Cerebellar nuclear complex (tissue), 1 donor: Measurements from ENCODE around the gene POR.
"Not testable (repeated sequence)": the region's sequence is repeated elsewhere in the genome, so short reads cannot be mapped to it uniquely, and the experiment has no call there.

Source experiments
- DNase-seq, 2 experiments: peaks; one replicate each; lab custom pipeline; 2025; lab: John Stamatoyannopoulos, UW

POR gene

DNA sequence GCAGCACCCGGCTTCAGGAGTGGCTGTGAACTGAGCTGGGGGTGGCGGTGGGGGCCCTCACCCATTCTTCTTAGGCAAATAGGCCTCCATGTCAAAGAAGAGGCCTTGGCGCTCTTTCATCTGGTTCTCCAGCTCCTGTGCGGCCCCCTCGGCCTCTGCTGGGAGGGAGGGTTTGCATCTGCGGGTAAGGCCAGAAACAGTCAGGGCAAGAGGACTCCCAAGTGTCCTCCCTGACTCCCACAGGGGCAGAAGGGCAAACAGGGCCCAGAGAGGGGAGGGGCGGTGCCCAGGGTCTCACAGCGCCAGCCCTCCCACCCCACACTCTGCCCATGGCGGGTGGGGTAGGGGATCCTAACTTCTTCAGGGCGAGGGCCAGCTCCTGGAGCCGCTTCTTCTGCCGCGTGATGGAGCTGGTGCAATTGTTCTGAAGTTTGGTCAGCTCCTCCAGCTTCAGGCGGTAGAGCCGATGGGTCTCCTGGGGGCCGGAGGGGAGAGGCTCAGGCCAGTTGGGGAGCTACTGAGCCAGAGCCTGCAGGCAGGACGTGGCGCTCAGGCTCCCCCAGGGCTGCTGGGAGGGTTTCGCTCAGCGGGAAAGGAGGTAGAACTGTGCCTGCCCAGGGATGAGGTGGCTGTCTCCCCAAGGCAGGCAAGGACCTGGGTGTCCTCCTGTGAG lies 77.3 kb downstream of the POR start:
- no peak for DNase-seq

DNA sequence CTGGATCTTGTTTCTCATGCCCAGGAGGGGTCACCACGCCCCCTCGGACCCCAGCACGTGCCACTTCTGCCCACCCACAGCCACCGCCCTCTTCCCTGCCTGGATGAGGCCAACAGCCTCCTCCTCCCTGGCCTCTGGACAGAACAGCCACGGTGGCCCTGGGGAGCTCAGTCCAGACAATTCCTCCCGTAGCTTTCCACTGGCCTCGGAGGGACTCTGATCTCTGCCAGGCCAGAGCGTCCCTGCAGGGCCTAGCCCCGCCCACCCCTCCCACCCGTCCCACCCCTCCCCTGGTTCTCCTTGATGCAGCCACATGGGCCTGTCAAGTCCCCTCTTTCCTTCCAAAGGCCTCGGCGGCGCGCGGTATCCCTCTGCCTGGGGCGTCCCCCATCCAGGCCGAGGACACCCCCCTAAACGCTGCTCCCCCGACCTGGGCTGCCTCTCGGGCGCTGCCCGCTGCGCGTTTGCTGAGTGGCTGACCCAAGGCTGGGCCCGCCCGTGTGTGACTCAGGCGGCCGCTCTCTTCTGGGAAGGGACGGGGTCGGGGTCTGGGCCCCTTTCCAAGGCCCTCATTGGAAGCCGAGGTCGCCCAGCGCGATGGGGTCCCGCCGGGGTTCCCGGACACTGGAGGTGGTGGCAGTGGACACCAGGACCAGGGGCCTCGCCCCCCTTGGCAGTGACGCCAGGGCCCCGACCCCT lies 78.9 kb downstream of the POR start:
- DNase-seq: no peak

DNA sequence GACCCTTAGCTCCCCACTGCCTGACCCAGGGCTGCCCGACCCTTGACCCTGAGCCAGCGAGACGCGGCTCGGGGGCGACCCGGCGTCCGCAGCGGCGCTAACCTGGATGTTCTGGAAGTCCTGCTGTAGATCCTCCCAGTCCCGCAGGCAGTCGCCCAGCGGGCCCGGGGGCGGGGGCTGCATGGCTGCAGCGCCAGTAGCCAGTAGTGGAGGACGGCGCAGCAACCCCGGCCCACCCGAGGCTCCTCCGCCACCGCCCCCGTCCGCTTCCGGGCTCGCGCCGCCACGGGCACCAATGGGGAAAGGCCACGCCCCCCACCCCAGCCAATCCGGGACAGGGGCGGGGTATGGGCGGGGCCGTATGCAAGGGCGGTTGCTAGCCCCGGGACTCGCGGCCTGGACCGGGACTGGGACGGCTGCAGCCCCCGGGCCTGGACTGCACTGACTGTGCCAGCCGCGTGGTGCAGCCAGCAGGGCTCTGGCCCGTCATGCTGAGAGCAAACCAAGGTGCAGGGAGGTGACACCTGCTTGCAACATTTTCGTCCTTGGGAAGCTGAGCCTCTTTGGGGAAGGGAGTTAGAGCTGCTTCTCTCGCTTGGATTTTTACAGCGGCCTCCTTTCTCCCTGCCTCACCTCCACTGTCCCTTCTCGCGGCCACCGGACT lies 79.6 kb downstream of the POR start, which contains the start of gene TMEM120A:
TSS of gene TMEM120A (minus strand) at position 208 of the 664 bp plus-strand sequence. CDS start at position 183, 25 bp downstream.
- peak in 1 of 2 experiments; percentile 76 for DNase-seq

DNA sequence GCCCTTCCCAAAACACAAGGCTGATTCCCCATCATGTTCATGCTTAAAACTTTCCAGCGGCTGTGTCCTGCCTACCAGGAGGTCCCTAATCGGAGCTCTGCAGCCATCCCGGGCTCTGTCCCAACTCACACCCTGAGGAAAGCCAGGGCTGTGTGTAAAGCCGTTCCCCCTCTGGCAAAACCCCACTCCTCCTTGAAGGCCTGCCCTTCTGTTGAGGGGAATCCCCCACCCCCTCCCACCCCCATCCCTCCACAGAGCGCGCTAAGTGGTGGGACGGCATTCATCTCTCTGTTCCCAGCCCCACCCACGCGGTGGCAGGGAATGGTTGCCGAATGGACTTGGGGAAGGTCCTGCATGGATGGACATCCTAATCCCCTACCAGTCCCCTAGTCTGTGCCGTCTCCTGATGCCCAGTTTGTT lies 80.1 kb downstream of the POR start:
- DNase-seq: no peak

DNA sequence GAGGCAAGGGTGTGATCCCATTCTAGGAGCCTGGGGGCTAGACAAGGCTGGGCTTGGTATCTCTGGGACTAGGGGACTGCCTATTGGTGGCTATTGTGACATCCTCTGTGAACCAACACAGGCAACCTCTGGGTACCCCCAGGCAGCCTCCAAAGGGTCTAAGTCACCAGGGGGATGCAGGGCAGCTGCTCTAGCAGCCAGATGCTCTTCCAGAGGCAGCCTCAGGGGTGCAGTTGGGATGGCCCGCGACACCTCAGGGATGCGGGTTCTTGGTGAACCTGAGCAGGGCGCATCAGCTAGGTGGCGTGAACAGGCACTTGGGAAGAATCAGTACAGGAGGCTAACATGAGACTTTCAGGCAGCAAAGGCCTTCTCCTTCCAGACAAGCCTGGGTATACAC lies 81.0 kb downstream of the POR start:
- DNase-seq: no peak

DNA sequence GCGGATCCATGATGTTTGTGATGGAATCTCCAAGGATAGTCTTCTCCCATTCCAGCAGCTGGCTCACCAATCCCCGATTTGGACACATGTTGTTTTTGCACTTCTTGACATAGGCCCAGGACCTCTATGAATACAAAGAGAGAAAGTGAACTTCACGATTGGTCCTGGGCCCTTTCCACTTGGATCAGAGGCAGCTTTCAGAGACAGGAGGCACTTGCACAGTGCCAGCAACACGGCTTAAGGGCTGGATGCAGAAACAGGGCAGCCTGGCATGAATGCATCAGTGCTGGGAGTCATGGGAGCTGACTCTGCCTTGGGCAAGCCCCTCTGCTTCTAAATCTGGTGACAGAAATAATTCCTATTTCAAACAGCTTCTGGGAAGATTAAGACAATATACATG lies 81.5 kb downstream of the POR start:
- DNase-seq: no peak

DNA sequence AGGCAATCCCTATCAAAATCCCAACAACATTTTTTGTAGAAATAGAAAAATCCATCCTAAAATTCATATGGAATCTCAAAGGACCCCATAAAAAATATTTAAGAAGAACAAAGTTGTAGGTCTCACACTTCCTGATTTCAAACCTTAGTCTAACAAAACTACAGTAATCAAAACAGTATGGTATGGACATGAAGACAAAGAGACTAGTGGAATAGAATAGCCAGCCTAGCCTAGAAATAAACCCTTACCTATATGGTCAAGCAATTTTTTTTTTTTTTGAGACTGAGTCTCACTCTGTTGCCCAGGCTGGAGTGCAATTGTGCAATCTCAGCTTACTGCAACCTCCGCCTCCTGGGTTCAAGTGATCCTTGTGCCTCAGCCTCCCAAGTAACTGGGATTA lies 83.1 kb downstream of the POR start:
- DNase-seq: no peak

DNA sequence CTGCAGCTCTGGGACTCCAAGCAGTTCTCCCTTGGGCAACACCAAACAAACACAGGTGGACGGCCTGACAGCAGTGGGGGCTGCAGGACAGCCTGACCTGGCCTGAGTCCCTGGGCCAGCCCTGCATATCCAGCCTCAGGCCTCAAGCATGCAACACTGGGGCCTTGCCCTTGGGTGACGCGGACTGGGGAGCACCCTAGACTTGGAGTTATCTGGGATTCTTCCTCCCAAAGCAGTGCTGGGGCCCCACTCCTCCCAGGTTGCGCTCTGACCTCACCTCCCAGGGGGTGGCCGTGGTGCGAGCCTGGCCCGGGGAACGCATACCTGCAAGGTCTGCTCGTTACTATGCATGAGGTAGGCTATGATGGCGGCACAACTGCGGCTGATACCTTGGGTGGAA lies 85.6 kb downstream of the POR start:
- no peak for DNase-seq

DNA sequence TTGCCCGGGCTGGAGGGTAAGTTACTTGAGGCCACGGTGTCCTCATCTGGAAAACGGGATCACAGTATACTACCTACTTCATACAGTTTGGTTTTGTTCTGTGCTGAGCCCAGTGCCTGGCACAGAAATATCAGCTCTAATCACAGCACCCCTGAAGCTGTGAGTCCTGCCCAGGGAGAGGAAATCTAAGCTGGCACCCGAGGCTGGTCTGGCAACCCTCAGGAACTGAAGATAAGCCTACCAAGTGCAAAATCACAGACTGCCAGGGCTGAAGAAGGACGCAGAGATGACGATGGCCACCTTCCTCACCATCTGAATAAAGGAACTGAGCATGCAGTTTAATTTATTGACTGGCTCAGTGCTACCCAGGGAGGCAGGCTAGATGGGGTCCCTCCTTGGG lies 87.2 kb downstream of the POR start:
- no peak for DNase-seq

DNA sequence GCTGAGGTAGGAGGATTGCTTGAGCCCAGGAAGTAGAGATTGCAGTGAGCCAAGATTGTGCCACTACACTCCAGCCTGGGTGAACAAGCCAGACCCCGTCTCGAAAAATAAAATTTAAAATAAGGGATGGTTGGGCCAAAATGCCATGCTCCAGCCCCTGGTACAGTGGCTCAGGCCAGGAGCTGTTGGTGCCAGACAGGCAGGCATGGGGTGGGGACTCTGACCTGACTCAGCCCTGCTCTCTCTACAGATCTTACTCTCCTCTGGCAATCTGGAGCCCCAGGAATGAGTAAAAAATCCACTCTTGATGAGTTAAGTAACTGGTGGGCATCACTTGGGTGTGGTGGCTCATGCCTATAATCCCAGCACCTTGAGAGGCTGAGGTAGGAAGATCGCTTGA lies 87.9 kb downstream of the POR start:
- DNase-seq: no peak

DNA sequence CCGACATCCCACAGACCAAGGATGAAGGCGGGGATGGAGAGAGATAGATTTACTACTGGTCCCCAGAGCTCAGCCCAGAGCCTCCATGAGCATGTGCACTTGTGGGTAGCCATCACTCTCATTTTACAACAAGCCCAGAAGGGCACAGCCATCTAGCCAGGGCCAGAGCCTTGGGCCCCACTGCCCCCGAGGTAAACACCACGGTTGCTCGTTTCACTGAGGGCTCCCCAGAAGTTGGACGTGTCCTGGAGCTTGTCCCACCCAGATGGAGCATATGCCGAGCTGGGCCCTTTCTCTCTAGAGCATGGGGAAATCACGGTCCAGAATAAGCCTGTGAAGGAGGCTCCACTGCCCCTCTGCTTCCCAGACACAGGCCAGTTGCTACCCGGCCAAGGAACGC lies 88.4 kb downstream of the POR start:
- no peak for DNase-seq

DNA sequence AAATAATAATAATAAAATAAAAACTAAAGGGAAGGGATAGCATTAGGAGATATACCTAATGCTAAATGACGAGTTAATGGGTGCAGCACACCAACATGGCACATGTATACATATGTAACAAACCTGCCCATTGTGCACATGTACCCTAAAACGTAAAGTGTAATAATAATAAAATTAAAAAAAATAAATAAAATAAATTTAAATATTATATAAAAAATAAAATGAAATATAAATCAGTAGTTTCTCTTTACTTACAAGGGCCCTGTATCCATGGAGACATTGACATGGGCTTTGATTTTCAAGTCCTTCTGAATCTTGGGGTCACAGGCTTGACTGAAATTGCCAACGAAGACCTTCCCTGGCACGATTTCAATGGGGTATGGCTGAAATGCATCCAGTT lies 90.0 kb downstream of the POR start:
- not testable (repeated sequence) for DNase-seq

DNA sequence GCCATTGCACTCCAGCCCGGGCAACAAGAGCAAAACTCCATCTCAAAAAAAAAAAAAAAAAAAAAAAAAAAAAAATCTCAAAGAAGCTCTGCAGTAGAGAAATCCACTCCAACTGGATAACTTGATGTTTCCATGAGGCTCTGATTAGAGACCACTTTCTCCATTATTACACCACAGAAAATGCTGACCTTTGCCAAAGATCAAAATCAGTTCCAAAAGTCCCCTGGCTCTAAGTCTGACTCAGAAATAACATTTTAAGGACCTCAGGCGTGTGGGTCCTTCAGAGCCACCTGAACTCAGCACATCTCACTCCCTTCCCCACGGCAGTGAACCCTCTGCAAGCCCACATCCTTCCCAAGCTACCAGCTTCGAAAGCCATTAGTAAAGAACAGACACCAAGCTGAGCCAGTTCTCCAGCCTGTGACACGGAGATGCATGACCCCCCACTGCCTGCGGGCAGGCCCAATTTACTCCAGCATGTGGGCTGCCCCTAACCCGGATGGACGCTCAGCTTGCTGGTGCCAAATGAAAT lies 93.3 kb downstream of the POR start:
- DNase-seq: no peak

DNA sequence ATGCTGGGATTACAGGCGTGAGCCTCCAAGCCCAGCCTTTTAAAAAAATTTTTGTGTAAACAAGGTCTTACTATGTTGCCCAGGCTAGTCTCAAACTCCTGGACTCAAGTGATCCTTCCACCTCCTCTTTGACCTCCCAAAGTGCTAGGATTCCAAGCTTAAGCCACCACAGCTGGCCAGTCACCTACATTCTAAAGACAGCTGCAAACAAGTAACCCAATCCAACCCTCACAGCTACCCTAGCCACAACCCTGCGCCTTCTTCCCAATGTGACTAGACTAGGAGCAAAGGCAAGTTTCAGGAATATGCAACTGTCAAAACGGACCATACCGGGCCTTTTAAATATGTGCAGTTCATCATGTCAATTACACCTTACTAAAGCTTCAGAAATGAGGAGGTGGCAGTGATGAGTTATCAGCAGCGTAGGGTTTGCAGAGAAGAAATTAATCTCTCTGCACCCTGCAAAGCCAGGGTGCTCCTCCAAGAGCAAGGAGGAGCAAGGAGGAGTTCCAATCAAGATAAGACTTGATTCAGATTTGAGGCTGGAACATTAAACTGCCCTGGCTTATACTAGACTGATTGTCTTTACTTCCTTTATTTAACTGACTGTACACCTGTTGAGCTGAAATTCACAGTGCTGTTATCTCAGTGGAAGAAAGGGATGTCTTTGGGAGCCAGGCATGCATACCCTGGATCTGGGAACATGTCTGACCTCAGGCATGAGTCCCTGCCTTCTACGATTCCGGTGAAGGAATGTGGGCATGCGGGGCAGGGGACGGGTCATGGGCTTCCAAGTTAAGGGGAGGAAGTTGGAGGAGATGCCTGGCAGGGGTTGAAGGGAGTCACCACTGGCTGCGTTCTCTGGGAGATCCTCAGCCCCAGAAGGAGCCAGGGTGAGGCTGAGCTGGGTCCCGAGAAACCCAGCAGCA lies 95.0 kb downstream of the POR start:
- DNase-seq: no peak

DNA sequence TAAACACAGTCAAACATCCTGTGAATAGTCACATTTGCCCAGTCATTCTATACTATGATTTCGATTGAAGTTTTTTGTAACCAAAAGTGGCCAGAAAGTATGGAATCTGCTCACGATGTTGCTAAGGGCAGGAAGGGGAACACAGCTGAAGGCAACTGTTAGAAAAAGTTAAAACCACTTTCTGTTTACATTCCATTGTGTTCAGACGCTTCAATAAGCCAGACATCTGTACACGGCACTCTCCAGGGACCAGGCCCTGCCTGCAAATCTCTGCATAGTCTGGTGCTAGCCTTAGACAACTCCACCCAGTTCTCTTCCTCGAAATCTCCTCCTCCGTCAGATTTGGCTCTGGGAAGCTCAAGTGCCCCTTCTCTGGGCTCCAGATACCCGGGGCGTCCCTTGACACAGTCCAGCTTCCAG lies 96.5 kb downstream of the POR start:
- DNase-seq: no peak

DNA sequence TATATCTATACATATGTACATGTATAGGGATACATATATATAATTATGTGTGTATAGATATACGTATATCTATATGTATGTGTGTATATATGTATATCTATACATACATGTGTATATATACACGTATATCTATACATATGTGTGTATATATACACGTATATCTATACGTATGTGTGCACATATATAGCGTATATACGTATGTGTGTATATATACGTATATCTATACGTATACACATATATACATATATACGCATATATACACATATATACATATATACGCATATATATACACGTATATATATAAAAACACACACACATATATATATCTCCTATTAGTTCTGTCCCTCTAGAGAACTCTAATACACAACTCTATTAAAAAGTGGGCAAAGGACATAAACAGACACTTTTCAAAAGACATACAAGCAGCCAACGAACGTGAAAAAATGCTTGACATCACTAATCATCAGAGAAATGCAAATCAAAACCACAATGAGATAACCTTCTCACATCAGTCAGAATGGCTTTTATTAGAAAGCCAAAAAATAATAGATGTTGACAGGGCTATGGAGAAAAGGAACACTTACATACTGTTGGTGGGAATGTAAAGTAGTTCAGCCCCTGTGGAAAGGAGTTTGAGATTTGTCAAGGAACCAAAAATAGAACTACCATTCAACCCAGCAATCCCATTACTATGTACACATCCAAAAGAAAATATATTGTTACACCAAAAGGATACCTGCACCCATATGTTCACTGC lies 101.4 kb downstream of the POR start:
- no peak for DNase-seq

DNA sequence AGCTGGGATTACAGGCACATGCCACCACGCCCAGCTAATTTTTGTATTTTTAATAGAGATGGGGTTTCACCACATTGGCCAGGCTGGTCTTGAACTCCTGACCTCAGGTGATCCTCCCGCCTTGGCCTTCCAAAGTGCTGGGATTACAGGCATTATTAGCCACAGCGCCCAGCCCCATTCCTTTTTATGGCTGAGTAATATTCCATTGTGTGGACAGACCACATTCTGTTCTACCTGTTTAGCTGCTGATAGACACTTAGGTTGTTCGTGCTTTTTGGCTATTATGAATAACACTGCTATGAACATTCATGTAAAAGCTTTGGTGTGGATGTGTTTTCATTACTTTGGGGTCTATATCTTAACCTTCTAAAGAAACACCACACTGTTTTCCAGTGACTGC lies 103.6 kb downstream of the POR start:
- DNase-seq: not testable (repeated sequence)

DNA sequence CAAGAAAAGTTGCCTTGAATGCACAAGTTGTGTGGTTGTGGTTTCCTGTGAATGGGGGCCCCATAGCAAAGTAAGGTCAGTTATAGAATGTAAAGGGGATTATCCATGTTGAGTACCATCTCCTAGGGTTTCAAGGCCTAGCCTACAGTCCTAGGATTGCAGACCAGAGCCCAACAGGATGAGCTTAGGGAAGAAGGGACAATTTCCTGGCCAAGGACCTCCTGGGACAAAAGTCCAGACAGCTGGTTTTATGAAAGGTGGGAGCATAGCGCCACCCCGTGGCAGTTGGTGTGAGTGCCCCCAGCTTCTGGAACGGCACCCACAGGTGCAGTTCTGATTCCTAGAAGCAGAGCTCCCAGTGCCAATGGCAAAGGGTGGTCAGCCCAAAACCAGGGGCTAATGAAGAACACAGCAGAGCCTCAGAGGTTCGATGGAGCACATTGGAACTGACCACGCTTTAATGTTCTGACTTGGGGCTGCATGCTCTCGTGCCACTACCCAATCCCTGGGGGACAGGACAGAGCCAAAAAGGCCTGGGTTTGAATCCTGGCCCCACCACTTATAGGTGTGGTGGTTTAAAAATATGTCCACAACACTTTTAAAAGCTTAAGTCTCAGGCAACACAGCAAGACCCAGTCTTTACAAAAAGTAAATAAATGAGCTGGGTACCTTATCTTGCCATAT lies 105.2 kb downstream of the POR start:
- no peak for DNase-seq

DNA sequence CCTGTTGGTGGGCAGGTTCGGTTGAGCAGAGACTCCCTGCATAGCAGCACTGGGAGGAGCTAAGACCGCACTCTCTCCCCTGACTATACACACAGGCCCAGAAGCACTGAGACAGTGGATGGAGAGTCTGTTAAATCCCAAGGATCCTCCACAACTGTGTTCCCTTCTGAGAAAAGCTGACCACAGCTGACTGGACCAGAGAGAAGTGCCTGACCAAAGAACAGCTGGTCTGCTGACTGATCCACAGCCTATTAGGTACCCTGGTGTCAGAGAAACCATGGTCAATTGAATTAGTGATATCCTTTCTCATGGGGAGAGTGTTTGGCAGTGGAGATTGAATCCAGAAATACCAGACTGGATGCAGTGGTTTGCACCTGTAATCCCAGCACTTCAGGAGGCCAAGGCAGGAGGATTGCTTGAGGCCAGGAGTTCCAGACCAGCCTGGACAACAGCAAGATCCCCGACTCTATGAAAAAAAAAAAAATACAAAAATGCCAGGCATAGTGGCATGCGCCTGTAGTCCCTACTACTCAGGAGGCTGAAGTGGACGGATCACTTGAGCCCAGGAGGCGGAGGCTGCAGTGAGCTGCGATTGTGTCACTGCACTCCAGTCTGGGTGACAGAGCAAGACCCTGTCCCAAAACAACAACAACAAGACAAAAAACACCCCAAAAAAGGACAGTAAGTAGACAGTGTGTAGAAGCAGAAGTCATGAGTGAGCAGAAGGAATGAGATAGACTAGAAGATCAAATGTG lies 107.2 kb downstream of the POR start:
- DNase-seq: no peak

DNA sequence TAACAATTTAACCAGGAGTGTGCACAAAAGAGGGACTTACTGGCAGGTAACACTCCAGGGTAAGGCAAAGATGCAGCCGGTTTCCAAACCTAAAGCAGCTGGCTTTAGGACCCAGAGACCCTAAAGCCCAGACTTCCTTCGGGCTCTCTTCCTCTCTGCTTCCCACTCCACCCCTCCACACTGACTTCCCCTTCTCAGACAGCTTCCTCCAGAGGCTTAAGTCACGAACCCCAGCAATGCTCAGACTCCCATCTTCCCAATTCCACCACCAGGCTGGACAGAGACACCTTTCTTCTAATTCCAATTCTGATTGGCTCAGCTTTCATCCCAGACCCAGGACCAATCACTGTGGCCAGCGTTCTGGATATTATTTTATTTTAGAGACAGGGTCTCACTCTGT lies 108.0 kb downstream of the POR start:
- no peak for DNase-seq
